Measurements from ENCODE around the gene RALGDS.
"Not testable (repeated sequence)": the region's sequence is repeated elsewhere in the genome, so short reads cannot be mapped to it uniquely, and the experiment has no call there.

RALGDS gene

DNA sequence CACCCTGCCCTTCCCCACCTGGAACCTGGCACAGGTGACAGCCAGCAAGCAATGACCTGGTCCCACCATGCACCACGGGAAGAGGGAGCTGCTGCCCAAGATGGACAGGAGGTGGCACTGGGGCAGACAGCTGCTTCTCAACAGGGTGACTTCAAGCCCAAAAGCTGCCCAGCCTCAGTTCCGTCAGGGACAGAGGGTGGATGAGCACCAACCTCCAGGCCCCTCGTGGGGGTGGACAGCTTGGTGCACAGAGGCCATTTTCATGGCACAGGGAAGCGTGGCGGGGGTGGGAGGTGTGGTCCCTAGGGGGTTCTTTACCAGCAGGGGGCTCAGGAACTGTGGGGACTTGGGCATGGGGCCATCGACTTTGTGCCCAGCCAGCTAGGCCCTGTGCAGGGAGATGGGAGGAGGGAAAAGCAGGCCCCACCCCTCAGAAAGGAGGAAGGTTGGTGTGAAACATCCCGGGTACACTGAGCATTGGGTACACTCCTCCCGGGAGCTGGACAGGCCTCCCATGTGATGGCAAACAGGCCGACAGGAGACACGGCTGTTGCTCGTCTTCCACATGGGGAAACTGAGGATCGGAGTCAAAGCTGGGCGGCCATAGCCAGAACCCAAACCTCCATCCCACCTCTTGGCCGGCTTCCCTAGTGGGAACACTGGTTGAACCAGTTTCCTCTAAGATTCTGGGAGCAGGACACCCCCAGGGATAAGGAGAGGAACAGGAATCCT is 57.4 kb downstream of the RALGDS start:
- DNase-seq = no peak

DNA sequence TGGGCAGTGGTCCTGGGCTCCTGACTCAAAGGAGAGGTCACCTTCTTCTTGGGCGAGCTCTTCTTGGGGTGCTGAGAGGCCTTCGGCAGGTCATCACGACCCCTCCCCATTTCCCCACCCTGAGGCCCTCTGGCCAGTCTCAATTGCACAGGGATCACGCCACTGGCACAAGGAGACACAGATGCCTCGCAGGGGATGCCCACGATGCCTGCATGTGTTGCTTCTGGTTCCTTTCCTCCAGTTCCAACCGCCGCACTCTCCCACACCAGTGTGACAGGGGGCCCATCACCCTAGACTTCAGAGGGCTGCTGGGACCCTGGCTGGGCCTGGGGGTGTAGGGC is 57.9 kb downstream of the RALGDS start:
- no peak for DNase-seq

DNA sequence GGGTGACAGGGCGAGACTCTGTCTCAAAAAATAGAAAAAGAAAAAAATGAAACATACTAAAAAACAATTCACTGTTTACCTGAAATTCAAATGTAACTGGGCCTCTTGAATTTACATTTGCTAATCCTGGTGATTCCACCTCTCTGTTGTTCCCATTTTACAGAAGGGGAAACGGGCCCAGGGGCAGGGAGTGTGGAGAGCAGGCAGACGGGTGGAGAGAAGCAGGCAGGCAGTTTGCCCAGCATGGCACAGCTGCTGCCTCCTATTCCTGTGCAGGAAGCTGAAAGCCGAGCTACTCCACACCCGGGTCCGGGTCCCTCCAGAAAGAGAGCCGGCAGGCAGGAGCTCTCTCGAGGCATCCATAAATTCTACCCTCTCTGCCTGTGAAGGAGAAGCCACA is 58.5 kb downstream of the RALGDS start:
- DNase-seq = not testable (repeated sequence)

DNA sequence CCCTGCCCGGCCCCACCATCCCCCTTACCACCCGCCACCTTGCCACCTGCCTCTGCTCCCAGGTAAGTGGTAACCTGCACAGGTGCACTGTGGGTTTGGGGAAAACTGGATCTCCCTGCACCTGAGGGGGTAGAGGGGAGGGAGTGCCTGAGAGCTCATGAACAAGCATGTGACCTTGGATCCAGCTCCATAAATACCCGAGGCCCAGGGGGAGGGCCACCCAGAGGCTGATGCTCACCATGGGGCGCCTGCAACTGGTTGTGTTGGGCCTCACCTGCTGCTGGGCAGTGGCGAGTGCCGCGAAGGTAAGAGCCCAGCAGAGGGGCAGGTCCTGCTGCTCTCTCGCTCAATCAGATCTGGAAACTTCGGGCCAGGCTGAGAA is 59.3 kb downstream of the RALGDS start, which contains the start of gene CEL:
Gene CEL, plus strand, starts transcription at position 218 of the 382 bp plus-strand sequence. Its CDS starts 22 bp downstream, at position 240.
- not testable (repeated sequence) for DNase-seq

DNA sequence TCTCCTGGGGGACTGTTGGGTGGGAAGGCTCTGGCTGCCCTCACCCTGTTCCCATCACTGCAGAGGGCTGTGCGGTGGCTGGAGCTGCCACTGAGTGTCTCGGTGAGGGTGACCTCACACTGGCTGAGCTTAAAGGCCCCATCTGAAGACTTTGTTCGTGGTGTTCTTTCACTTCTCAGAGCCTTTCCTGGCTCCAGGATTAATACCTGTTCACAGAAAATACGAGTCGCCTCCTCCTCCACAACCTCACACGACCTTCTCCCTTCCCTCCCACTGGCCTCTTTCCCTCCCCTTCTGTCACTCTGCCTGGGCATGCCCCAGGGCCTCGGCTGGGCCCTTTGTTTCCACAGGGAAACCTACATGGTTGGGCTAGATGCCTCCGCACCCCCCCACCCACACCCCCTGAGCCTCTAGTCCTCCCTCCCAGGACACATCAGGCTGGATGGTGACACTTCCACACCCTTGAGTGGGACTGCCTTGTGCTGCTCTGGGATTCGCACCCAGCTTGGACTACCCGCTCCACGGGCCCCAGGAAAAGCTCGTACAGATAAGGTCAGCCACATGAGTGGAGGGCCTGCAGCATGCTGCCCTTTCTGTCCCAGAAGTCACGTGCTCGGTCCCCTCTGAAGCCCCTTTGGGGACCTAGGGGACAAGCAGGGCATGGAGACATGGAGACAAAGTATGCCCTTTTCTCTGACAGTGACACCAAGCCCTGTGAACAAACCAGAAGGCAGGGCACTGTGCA is 59.8 kb downstream of the RALGDS start:
- DNase-seq = not testable (repeated sequence)

DNA sequence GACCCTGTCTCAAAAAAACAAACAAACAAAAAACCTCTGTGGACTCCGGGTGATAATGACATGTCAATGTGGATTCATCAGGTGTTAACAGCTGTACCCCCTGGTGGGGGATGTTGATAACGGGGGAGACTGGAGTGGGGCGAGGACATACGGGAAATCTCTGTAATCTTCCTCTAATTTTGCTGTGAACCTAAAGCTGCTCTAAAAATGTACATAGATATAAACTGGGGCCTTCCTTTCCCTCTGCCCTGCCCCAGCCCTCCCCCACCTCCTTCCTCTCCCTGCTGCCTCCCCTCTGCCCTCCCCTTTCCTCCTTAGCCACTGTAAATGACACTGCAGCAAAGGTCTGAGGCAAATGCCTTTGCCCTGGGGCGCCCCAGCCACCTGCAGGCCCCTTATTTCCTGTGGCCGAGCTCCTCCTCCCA is 60.6 kb downstream of the RALGDS start:
- peak; percentile 19 for DNase-seq

GRCh38 chr9:133059623-133060022 is 61.4 kb downstream of the RALGDS start:
- DNase-seq = no peak

DNA sequence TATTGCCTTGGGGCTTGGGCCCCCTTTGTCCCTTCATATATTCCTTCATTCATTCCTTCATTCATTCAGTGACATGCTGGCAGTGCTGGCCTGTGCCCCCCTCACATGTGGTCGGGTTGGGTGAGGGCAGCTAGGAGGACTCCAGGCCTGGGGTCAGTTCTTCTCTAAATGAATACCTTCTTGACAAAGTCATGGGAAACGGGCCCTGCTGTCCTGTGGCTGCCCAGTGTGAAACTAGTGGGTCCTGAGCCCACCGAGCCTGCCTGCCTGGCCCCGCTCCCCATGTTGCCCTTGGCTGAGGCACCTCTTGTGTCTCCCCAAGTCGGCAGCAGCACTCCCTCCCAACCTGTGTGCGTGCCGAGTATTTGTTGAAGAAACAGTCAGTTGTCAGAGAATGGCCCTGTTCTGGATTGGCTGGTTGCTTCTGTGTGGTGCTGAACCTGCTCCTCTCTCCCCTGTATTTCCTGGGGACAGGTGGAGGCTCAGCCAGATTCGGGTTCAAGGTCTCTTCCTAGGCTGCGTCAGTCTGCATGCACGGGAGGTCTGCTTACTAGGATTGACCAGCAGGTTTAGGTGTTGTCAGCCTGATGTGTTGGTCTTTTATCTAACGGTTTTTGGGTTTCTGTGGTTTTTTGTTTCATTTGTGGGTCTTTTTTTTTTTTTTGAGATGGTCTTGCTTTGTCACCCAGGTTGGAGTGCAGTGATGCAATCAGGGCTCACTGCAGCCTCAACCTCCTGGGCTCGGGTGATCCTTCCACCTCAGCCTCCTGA is 62.3 kb downstream of the RALGDS start:
- DNase-seq = no peak

DNA sequence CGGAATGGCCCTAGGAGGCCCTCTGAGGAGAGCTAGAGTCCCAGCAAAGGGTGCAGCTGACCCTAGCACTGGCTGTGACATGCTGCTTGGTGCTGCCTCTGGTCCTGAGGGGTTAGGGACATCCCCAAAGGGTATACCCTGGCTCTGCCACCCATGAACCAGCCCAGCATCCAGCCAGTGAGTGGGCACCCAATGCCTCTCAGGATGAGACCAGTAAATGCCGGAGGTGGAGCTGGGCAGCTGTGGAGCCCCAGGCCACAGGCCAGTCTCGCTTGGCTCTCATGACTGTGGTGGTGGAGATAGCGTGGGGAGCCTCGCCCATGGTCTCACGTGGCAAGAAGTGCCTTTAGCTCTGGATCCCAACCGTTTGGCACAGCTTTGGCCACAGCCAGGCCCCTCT is 63.0 kb downstream of the RALGDS start:
- no peak for DNase-seq

DNA sequence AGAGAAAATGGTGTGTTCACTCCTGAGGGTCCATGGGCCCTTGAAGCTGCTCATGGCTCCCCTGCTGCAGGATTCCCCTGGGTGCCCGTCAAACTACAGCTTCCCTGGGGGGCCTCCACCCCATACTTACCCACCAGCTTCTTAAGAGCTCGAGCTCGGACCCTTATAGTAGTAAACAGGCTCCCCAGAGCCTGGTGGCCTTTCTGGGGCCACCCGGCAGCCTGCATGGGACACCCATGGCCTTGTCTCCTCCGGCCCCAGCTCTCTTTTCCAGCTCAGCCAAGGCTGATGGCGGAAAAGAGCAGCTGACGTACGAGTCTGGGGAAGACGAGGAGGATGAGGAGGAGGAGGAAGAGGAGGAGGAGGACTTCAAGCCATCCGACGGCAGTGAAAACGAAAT is 63.5 kb downstream of the RALGDS start:
- no peak for DNase-seq

GRCh38 chr9:133057006-133057405 is 64.0 kb downstream of the RALGDS start:
- DNase-seq = no peak

GRCh38 chr9:133056533-133056932 is 64.5 kb downstream of the RALGDS start:
- DNase-seq = no peak

DNA sequence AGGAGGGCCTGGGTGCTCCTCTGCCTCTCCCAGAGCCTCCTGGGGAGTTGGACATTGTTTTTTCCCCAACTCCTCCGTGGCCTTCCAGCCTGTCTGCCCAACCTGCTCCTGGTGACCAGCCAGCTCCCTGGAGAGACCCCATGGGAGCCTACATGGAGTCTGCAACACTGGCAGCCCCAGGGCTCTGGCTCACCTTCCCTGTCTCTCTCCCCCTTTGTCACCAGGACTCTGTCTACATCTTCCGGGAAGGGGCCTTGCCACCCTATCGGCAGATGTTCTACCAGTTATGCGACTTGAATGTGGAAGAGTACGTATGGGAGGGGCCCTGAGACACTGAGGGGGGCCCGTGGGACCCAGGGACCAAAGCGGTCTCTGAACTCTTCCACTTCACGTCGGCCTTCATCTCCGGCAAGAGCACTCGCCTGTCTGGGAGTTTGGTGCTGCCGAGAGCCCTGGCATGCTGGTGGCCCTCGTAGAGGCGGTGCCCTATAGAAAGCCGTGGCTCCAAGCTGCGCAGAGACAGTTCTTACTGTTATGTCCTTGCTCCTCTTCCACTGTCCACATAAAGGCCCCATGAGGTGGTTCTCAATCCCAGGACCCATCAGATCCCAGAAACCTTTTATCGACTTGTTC is 65.1 kb downstream of the RALGDS start:
- DNase-seq = no peak

- DNase-seq = no peak
Observed at GRCh38 chr9:133054966-133055365, 66.1 kb downstream of the RALGDS start.

- DNase-seq = no peak
Observed at GRCh38 chr9:133054194-133054890, 66.7 kb downstream of the RALGDS start.

- DNase-seq = no peak
Observed at GRCh38 chr9:133051966-133052539, 69.0 kb downstream of the RALGDS start.

GRCh38 chr9:133051281-133051900 is 69.6 kb downstream of the RALGDS start:
- no peak for DNase-seq

DNA sequence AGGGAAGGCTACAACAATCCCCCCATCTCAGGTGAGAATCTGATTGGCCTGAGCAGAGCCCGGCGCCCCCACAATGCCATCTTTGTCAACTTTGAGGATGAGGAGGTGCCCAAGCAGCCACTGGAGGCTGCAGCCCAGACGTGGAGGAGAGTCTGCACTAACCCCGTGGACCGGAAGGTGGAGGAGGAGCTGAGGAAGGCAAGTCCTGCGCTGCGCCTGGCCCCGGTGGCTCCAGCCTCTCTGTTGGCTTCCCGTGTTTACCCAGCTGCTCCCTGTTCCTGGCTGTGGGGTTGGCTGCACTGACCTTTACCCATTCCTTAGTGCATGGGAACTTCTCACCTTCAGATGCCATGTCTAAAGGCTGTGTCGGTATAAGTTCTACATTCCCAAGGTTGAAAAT is 70.3 kb downstream of the RALGDS start:
- no peak for DNase-seq

- no peak for DNase-seq
Observed at GRCh38 chr9:133050142-133050541, 70.9 kb downstream of the RALGDS start.

DNA sequence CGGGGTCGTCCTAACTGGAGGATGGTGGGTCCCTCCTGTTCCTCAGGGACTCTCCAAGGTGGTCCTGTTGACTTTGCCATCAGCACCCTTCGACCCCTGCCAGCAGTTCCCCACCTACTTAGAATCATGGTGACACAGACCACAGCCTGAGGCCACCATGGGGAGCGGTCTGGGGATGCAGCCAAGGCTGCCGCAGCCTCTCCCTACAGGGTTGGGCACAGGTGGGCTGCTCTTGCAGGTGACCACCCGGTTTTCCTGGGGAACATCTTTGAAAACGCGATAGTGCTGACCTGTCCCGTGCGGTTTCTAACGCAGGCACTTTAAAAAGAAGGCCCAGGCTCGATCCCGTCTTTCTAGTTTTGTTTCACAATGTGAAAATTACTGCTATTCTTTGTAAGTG is 72.0 kb downstream of the RALGDS start:
- DNase-seq = no peak

DNA sequence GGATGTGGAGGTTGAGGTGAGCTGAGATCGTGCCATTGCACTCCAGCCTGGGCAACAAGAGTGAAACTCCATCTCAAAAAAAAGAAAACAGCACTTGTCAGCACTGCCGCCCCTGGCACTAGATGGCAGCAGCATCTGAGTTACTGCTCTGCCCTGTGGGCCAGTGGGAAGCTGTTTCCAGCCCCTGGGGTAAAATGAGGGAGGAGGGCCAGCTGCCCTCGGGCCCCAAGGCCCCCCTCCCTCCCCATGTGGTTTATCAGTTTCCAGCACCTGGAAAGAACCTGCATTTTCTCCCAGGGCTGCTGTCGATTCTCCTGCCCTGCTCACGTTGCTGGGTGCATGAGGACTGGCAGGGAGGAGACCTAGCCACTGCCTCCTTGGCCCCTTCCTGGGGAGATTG is 72.4 kb downstream of the RALGDS start:
- peak; percentile 22 to 40 for DNase-seq
